Measurements from ENCODE around the gene CHRND.

Gene CHRND

DNA sequence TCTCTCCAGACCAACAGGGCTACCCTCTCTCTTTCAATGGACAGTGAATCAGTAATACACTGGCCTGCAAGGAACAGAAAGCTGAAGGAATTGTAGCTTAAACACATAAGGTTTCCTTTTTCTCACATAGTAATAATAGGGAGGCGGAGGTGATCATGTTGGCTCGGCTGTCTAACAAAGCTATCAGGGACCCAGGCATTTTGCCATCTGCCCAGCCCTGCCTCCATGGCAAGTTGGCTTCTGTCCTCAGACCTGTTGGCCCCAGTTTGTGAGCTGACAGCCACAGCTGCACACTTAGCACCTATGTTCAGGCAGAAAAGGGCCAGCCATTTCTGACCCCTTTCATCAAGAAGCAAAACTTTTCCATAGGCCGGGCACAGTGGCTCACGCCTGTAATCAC, 11.5 kb downstream of the CHRND start:
- TF ChIP-seq, protein P1, sequence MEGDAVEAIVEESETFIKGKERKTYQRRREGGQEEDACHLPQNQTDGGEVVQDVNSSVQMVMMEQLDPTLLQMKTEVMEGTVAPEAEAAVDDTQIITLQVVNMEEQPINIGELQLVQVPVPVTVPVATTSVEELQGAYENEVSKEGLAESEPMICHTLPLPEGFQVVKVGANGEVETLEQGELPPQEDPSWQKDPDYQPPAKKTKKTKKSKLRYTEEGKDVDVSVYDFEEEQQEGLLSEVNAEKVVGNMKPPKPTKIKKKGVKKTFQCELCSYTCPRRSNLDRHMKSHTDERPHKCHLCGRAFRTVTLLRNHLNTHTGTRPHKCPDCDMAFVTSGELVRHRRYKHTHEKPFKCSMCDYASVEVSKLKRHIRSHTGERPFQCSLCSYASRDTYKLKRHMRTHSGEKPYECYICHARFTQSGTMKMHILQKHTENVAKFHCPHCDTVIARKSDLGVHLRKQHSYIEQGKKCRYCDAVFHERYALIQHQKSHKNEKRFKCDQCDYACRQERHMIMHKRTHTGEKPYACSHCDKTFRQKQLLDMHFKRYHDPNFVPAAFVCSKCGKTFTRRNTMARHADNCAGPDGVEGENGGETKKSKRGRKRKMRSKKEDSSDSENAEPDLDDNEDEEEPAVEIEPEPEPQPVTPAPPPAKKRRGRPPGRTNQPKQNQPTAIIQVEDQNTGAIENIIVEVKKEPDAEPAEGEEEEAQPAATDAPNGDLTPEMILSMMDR (IDR thresholded peaks at IDR 0.05; ENCODE audit: borderline replicate concordance, insufficient read depth, low read depth, low read length) = no peak

DNA sequence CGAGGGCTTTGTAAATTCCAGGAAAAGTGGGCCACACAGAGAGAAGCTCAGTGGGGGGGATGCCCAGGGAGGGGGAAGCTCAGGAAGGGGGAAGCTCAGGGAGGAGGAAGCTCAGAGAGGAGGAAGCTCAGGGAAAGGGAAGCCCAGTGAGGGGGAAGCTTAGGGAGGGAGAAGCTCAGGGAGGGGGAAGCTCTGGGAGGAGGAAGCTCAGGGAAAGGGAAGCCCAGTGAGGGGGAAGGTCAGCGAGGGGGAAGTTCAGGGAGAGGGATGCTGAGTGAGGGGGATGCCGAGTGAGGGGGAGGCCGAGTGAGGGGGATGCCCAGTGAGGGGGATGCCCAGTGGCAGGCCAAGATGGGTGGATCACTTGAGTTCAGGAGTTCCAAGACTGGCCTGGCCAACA, 12.7 kb downstream of the CHRND start:
- no peak overlapping the region for H3K4me3 ChIP-seq (ENCODE audit: low read depth, low read length)
- TF ChIP-seq, protein P1 (IDR thresholded peaks at IDR 0.05; ENCODE audit: borderline replicate concordance, insufficient read depth, low read depth, low read length) = no peak

More for the DNA sequence above, 11.5 kb downstream of the CHRND start:
- no peak overlapping the region for H3K4me3 ChIP-seq (ENCODE audit: low read depth, low read length)

DNA sequence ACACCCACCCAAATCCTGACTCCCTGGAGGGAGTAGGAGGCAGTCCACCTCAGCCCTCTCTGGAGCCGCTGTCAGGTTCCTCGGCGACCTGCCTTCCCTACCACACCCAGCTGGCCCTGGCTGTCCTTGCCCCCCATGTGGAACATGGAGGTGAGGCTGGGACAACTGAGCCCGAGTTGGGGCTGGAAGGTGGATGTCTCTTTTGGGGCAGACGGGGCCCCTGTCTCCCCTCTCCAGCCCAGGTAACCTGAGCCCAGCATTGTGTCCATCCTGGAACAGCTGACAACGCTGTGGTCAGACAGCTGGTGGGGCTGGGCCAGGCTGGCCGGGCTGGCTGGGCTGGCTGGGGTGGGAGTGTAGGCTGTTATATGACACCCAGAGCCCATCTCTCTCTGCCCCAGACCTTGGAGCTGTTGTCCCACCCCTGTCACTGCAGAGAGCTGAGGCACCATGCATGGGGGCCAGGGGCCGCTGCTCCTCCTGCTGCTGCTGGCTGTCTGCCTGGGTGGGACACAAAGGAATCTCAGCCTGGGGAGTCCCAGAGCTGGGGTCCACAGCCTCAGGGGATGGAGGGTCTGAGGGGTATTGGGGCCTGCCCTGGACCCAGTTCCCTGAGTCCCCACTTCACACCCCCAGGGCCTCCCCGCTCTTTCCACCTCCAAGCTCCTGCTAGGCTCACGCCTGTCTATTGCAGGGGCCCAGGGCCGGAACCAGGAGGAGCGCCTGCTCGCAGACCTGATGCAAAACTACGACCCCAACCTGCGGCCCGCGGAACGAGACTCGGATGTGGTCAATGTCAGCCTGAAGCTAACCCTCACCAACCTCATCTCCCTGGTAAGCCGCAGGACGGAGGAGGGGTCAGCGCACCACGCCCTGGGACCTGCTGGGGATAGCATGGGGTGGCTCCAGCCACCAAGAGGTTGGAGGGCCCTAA, 13.6 kb downstream of the CHRND start, which contains the start of gene CHRNG:
Gene CHRNG (plus strand): TSS at position 395 of the 934 bp plus-strand sequence. CDS start 56 bp downstream, at position 451.
- no peak within 1 kb of the TSS for H3K4me3 ChIP-seq (ENCODE audit: low read depth, low read length)

DNA sequence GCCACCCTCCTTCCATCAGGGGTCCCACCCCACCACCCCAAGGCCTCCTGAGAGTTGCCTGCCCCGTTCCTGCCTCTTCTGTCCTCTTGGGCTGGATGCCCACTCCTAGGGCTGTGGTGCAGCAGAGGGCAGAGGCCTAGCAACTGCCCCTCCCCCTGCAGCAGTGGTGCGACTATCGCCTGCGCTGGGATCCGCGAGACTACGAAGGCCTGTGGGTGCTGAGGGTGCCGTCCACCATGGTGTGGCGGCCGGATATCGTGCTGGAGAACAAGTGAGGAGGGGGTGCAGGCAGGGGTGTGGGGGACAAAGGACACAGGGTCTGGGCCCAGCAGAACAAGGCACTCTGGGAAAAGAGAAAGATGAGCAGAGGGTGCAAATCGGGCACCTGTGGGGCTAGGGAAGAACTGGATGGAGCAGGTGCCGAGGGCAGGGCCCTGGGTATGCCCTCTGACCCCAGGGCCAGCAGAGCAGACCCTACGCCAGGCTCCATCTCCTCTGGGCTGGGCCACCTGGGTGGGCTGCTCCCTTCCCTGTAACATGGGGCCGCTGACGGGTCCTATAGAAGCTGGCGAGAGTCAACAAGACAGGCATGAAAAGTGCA, 14.6 kb downstream of the CHRND start:
- H3K4me3 ChIP-seq (ENCODE audit: low read depth, low read length) = no peak overlapping the region
- TF ChIP-seq, protein P1 (IDR thresholded peaks at IDR 0.05; ENCODE audit: borderline replicate concordance, insufficient read depth, low read depth, low read length) = no peak

More for the DNA sequence above, 13.6 kb downstream of the CHRND start, which contains the start of gene CHRNG:
- TF ChIP-seq, protein P1 (IDR thresholded peaks at IDR 0.05; ENCODE audit: borderline replicate concordance, insufficient read depth, low read depth, low read length) = no peak

DNA sequence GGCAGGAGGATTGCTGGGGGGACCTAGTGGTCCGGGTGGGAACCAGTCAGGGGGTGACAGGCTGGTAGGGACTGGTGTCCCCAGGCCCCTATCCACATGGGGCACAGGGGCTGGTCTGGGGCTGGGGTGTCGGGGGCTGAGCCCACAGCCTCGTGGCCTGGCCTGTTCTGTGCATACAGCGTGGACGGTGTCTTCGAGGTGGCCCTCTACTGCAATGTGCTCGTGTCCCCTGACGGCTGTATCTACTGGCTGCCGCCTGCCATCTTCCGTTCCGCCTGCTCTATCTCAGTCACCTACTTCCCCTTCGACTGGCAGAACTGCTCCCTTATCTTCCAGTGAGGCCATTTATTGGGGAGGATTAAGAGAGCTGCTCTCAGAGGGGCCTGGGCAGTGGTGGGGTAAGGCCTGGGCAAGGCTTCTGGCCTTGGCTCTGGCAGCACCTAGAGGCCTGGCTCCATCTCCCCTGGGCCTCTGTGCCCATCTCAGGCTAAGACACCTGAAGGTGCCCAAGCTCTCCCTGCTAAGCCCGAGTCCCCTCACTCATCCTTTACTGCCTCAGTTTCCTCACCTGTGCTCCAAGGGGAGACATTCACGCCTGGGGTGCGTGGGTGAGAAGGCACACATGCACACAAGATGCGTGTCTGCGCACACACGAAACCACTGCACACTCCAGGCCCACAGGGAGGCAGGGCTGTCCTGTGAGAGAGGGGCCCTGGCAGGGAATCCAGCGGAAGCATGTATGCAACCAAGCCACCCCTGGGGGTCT, 15.4 kb downstream of the CHRND start:
- no peak overlapping the region for H3K4me3 ChIP-seq (ENCODE audit: low read depth, low read length)
- TF ChIP-seq, protein P1 (IDR thresholded peaks at IDR 0.05; ENCODE audit: borderline replicate concordance, insufficient read depth, low read depth, low read length) = no peak

DNA sequence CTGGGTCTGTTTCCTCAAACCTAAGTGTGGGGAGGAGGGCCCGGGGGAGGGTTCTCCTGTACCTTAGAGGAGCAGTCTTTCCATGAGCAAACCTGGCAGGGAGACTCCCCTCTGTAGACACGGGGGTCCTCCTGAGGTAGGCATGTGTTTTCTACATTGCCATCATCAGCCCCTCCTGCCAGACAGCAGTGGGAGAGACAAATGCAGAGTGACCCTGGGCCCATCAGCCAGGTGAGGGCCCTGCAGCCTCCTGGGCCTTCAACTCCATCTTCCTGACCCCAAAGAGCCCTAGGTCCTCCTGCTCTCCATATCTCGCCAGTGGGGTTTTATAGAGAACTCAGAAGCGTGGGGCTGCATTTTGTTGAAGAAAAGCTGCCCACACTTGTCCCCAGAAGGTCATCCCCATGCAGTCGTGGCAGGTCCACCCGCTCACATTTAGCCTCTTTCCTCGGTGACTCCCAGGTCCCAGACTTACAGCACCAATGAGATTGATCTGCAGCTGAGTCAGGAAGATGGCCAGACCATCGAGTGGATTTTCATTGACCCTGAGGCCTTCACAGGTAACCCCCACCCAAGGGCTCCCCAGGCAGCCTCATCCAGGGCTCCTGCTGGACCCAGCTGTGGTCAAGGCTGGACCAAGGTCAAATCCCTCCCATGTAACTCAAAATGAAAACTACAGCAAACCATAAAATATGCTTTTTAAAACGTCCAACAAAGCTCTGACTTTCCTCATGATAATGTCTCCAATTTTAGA, 16.2 kb downstream of the CHRND start:
- TF ChIP-seq, protein P1 (IDR thresholded peaks at IDR 0.05; ENCODE audit: borderline replicate concordance, insufficient read depth, low read depth, low read length) = no peak
- H3K4me3 ChIP-seq (ENCODE audit: low read depth, low read length) = no peak overlapping the region

Measured in GM12875 (cell line).